Limb (tissue), 2 donors: Measurements from ENCODE around the gene CRISP2.

Source experiments
- DNase-seq, 2 donors: peaks; one replicate each; pipeline ENCODE4 v3.0.0-alpha.2; 2016; ENCODE audit errors: extremely low spot score in 2 of 2

Gene CRISP2

GRCh38 chr6:49662231-49662891, 51.0 kb downstream of the CRISP2 start:
- no peak for DNase-seq

GRCh38 chr6:49653942-49654341, 59.4 kb downstream of the CRISP2 start:
- DNase-seq, result no peak

- no peak for DNase-seq
Measured at GRCh38 chr6:49653438-49653837, 59.9 kb downstream of the CRISP2 start.

GRCh38 chr6:49651239-49651638, 62.1 kb downstream of the CRISP2 start:
- DNase-seq, result no peak

- DNase-seq, result no peak
Measured at GRCh38 chr6:49649988-49650387, 63.4 kb downstream of the CRISP2 start.

- no peak for DNase-seq
Measured at GRCh38 chr6:49648036-49648435, 65.3 kb downstream of the CRISP2 start.

- DNase-seq, result no peak
Measured at GRCh38 chr6:49647476-49647875, 65.9 kb downstream of the CRISP2 start.

- no peak for DNase-seq
Measured at GRCh38 chr6:49646942-49647341, 66.4 kb downstream of the CRISP2 start.

- no peak for DNase-seq
Measured at GRCh38 chr6:49646130-49646824, 67.1 kb downstream of the CRISP2 start.

- DNase-seq, result no peak
Measured at GRCh38 chr6:49645139-49645538, 68.2 kb downstream of the CRISP2 start.
